GM18873 (cell line): ENCODE data around the gene BLOC1S1.
"Not testable (repeated sequence)": the region's sequence is repeated elsewhere in the genome, so short reads cannot be mapped to it uniquely, and the experiment has no call there.

Source experiments
- ATAC-seq: cut with Tn5 transposase; IDR thresholded peaks from one replicate; pipeline ENCODE4 v1.9.1; 2021; ENCODE audit warnings: mild to moderate bottlenecking, moderate library complexity, moderate number of reproducible peaks; ENCODE audit not compliant: unreplicated experiment, low FRiP score

Gene BLOC1S1

DNA sequence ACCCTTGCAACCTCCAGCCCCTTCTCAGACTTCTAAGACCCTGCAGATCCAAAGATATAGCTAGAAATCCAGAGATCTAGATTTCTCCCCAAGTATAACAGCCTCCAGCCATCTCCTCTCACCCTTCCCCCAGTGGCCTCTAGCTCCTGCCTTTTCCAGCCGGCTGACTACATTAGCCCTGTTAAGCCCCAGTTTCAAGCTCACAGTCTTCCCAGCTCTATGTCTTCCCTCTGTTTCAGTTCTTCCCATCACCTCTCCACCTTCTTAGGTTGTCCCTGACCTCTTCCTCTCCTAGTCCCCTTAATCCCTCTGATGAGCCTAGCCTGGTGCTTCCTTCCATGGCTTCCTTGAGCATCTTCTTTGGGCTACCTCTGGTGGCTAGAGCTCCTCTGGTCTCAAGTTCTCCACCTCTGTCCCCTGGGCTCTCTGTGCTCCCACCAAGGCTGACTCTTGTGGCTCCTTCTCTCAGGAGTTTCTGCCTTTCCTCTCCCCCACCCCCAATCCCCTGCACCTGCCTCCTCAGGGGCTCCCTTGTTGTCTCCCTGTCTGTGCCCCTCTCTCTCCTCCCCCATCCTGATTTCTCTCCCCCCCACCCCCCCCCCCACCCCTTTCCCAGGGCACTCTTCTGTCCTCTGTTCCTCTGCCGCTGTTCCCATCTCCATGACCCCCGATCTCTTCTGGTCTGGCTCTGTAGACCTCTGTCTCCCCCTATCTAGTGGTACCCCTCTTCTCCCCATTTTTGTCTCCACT lies 26.3 kb downstream of the BLOC1S1 start:
- no peak for ATAC-seq

DNA sequence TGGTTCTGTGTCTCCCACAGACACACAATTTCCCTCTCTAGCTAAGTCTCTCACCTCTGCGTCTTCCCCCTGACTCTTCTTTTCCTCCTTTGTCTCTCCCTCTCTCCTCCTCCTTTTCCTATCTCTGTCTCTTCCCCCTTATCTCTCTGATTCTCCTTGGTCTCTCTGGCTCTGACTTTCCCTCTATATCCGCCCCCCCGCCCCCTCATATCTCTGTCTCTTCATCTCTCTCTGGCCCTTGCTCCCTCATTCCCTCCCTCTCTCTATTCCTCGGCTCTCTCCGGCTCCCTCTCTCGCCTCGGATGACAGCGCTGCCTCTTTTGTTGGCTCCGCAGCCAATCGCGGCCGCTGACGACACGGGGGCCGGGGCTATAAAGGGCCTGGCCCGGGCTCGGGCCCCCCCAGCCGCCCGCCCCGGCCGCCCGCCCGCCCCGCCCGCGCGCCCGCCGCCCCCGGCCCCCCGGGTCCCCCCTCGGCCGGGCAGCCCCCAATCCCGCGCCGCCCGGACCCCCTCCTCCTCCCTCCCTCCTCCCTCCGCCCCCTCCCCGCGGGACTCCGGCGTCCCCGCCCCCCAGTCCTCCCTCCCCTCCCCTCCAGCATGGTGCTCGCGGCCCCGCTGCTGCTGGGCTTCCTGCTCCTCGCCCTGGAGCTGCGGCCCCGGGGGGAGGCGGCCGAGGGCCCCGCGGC lies 27.0 kb downstream of the BLOC1S1 start, which contains the start of gene GDF11:
GDF11 (plus strand) TSS at position 404 of the 687 bp plus-strand sequence; CDS start at position 599, 195 bp downstream.
- no peak for ATAC-seq

DNA sequence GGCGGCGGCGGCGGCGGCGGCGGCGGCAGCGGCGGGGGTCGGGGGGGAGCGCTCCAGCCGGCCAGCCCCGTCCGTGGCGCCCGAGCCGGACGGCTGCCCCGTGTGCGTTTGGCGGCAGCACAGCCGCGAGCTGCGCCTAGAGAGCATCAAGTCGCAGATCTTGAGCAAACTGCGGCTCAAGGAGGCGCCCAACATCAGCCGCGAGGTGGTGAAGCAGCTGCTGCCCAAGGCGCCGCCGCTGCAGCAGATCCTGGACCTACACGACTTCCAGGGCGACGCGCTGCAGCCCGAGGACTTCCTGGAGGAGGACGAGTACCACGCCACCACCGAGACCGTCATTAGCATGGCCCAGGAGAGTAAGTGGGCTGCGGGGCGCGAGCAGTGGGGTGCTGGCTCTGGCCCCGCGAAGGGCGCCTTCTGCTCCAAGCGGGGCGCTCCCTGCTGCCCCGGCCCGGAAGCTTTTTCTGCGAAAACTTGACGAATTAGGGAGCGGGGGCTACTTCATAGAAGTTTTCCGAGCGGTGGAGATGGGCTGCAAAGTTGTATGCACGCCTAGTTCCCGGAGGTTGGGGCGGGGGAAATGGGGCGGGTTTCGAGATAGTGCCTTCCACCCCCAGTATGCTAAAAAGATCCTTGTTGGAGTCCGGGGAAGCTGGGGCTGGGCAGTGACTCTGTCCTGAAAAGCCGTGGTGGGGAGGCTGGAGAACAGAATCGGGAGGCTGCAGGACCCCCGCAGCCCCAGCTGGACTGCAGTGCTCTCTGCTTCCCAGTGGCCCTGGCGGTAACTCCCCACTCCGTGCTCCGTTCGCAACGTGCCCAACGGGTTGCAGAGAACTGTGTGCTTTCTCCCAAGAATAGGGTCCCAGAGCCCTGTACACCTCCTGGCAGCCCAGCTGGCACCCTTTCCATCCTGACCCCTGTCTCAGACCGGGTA lies 27.8 kb downstream of the BLOC1S1 start:
- ATAC-seq = no peak

DNA sequence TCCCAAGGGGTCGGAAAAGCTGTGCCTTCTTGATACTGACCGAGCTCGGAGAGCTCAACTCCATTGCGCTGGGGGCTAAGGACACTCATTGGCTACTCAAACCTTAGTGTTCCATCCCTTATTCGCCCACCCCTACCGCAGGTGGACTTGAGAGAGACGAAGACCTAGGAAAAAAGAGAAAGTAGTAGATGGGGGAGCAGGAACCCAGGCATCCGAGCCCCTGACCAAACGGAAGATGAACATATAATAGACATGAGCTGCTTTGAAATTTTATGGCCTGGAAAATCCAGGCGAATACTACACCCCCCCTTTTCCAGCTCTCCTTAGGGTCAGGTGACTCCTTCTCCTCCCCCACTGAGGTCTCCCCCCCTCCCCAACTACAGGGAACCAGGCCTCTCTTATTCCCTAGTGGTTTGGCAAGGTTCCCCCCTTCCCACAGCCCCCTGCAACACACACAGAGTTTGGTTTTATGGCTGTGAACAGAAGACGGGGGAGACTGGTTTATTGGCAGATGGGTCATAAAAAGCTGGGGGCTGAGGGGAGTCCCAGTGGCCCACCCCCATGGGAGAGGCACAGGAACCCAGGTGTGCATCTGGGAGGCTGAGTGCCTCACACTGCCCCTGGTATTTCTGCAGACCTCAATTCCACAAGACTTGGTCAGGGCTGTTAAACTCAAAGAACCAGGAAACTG lies 28.6 kb downstream of the BLOC1S1 start:
- no peak for ATAC-seq

DNA sequence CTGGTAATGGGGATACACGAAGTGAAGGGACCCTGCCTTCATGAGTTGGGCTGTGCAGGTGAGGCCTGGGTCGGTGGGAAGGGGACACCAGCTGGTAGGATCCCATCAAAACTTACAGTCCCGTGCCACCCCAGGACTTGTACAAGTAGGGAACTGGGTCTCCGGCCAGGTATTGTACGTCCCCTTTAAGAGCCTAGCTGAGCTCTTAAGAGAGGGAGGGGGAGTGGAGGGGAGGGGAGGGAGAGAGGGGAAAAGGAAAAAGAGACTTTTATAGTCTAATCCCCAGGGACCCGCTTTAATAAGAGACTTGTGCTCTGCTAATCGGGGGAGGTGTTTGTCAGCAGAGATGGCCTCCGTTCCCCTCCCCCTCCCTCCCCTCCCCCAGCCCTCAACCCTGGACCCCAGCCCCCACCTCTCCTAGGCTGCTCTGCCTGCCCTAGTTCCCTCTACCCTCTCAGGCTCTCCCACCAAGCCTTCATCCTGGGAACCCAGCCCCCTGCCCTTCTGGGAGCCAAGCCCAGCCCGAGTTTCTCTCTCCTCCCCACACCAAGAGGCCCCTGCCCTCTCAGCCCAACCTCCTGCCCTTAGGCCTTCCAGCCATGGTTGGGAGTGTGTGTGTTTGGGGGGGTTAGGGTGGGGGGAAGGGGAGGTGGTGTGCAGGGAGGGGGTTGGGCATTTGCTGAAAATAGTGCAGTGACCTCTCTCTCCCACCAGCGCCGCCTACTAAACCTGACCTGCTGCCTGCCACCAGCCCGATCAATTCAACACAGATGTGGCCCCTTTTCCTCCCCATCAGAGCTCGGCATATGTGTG lies 29.7 kb downstream of the BLOC1S1 start:
- ATAC-seq = no peak

DNA sequence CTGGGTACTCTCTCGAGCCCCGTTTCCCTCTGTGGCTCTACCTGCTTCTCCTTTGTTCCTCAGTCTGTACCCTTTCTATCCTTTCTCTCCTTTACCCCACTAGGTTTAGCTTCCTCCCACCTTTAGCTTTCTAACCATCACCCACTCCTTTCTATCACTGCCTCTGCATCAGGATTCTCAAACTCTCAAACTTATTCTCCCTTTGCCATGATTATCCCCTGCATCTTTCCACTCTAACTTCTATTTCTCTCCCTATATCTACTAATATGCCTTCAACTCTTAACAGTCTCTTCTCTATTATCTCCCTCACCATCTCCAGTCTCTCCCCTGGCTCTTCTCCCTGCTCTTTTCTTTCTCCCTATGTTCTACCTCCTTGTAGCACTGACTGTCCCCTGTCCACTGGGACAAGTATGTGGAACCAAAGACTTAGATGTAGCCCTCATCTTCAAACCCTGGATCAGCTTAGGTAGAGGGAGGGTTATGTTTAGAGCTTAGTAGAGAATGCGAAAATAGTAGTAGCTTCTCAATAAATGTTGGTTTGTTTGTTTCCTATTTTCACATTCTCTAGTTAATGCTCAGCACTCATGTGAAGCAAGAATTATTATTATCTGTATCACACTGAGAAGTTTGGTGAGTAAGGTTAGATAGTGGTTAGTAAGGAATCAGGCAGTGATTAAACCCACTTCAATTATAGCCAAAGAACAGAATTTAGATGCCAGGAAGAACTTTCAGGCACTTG lies 30.5 kb downstream of the BLOC1S1 start:
- no peak for ATAC-seq

DNA sequence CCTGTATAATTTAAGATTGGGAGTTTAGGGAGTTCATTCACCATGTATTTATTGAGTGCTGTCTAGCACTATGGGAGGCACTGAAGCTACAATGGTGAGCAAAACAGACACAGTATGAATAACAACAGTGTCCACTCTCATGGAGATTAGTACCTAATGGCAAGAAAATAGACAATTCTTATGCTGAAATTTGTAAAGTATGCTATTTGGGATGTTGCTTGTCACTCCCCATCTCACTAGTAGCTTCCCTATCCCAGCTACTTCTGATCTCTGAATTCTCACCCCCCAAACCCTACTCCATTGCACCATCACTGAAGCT lies 31.0 kb downstream of the BLOC1S1 start:
- ATAC-seq = no peak

DNA sequence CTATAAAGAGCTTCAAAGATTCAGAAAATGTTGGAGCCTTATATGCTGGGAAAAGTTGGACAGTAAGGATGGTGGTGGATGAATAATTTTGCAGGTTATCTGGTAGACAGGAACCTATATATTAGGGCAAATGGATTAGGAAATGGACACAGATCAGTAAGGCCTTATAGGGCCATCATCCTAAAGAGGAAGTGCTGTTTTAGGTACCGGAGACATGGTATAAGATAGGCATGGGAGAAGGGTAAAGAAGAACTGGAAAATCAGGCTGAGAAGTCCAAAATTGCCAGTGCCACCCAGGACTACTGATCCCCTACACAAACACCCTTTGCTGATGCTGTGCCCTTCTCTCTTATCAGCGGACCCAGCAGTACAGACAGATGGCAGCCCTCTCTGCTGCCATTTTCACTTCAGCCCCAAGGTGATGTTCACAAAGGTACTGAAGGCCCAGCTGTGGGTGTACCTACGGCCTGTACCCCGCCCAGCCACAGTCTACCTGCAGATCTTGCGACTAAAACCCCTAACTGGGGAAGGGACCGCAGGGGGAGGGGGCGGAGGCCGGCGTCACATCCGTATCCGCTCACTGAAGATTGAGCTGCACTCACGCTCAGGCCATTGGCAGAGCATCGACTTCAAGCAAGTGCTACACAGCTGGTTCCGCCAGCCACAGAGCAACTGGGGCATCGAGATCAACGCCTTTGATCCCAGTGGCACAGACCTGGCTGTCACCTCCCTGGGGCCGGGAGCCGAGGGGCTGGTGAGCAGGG lies 32.6 kb downstream of the BLOC1S1 start:
- no peak for ATAC-seq

DNA sequence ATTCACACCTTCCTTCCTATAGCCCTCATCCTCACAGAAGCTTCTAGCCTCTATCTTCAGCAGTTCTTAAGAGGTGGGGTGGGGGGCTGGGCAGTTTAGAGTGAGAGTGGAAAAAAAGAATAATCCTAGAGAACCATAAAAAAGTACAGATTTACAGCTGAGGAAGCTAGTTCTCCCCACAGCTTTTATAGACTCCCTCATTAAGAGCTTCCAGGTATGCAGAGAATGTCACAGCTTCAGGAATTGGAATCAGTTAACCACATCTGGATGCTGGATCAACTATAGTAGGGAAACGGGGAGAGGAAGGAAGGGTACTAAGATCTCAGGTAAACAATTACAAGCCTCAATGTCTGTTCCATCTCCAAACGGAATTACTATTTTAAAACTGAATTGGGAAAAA lies 39.4 kb downstream of the BLOC1S1 start:
- no peak for ATAC-seq

DNA sequence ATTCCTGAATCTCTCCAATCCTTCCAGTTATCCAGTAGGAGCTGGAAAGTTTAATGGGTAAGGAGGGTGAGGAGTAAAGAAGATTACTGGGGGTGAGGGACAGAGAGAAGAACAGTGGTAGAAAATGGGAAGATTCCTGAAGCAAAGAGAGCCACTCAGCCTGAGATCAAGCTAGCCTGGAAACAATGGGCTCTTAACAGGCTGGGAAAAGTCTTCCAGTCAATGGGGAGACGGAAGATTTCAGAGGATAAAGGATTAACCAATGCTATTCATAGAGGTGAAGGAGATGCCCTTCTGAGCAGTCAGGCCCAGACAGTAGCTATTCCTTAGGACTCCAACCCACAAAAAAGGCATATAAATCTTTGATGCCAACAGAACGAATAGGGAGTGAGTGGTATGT lies 41.9 kb downstream of the BLOC1S1 start:
- ATAC-seq = no peak

DNA sequence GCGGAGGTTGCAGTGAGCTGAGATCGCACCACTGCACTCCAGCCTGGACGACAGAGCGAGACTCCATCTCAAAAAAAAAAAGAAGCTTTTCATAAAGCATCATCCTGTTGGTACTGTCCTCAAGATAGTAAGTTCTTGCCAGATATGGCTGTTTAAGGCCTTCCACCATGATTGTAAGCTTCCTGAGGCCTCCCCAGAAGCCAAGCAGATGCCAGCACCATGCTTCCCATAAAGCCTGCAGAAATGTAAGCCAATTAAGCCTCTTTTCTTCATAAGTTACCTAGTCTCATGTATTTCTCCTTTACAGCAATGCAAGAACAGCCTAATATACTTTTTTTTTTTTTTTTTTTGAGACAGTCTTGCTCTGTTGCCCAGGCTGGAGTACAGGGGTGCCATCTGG lies 42.7 kb downstream of the BLOC1S1 start:
- ATAC-seq = not testable (repeated sequence)

DNA sequence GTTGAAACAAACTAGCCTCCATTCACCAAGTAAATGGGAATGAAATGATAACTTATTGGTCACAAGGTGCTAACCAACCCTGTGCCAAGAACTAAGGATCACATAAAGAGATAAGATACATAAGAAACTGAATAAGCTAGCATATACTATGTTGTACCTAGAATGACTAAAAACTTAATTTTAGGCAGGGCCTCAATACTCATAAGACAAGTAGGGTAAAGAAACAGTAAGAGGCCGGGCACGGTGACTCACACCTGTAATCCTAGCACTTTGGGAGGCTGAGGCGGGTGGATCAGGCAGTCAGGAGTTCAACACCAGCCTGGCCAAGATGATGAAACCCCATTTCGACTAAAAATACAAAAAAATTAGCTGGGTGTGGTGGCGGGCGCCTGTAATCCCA lies 44.8 kb downstream of the BLOC1S1 start:
- no peak for ATAC-seq

DNA sequence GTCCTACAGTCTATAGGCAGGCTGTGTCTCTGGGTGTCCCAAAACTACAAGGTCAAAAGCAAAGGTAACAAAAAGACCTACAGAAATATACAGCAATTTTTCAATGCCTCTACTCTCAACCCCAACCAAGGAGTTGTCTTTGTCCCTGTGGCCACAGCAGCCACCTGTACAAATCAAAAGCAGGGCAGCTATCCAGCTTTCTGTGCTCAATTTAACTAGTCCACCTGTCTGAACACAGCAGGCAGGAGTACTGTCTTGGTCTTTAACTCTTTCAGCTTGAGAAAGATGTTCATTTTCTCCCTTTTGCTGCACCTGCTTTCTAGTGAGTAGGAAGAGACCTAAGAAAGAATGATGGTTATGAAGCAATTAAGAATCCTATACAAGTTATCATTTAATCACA lies 46.8 kb downstream of the BLOC1S1 start:
- no peak for ATAC-seq

DNA sequence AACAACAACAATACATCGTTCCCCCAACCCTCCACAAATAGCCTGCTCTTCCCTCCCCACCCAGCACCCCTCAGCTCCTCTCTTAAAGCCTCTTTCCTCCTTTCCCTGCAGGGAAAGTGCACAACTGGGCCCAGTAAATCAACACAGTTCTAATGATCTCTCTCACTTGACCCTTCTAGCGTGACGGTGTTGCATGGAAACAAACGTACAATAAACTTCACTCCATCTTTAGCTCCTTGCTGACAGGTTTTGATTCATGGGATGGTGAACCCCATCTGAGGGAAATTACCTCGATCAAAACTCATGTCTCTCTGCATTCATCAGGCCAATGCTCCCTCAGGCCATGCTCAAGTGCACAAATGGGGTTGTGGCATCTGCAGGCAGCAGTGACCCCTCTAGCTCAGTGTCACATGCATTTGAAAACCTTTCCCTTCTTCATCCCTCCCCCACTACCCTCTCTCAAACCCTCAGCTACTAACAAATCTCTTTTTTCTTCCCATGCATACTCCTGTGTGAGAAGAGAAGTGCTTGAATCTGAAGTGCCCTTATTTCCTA lies 50.0 kb downstream of the BLOC1S1 start:
- no peak for ATAC-seq

DNA sequence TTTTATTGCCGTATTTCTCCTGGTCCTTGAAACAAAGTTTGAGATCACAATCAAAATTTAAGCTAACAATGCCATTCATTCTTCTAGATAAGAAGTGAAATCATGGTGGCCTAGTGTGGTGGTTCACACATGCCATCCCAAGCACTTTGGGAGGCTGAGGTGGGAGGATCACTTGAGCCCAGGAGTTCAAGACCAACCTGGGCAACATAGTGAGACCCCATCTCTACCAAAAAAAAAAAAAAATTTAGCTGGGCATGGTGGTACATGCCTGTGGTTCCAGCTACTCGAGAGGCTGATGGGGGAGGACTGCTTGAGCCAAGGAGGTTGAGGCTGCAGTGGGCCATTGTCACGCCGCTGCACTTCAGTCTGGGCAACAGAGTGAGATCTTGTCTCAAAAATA lies 51.3 kb downstream of the BLOC1S1 start:
- ATAC-seq = no peak
